HG03469 (cell line): ENCODE results near the gene FRMD4A.
A peak's percentile ranks its signal among the peaks of the same experiment; 100 is the strongest.
"Not testable (repeated sequence)": the region's sequence is repeated elsewhere in the genome, so short reads cannot be mapped to it uniquely, and the experiment has no call there.

Experiments used
- ATAC-seq: cut with Tn5 transposase; IDR thresholded peaks from one replicate; pipeline ENCODE4 v1.9.1; 2021; ENCODE audit warnings: mild to moderate bottlenecking, moderate library complexity, moderate number of reproducible peaks; ENCODE audit not compliant: unreplicated experiment

The FRMD4A gene

DNA sequence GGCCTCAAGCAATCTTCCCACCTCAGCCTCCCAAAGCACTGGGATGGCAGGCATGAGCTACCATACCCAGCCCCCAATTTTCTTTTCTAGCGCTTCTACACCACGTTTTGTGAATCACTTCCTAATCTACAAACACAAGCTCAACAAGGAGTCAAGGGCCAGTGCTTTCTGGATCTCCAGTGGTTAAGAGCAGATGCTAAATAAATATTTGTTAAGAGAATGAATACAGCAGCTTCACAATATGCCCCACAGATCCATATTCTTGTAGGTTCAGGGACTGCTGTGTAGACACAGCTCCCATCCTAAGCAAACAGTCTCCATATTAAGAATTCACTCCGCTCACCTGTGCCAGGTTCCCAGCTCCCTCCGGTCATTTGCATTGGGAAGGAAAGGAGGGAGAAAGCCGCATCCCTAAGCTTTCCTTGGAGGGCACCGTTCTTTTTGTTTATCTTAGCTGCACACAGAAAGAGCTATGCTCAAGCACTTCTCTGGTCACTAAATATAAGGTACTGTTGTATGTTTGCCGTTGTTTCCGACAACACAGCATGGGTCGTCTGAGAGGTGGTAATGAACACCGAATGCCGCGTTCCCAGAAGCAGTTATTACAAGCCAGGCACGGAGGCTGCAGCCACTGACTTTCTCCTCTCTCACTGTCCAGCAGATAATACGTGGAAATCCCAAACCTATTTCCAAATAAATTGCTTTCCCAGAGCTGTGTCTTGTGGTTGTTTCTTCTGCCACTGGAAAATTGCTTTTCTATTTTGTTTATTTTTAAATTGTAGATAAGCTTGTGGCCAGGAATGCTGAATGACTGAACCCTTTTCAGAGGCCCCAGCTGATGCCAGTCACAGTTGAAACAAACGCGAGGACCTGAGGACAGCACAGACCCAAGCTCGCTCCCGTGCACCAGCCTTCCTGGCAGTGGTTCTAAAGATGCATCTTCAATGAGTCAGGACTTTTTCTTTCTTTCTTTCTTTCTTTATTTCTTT, 526.9 kb downstream of the FRMD4A start:
- no peak for ATAC-seq

DNA sequence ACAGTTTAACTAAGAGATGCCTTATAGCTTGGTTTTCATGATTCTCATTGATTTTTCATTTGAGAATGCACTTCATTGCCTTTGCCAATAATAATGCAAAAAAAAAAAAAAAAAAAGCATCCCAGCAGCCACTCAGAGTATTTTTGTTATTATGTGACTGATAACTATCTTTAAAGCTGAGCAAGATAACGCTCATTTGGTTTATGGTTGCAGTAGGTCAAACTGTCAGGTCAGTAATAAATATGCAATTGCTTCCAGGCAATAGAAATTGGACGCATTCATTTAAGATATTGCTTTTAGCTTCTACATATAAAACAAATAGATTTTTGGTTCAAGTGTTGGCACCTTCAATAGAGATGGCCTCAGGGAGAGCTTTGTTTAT, 528.8 kb downstream of the FRMD4A start:
- no peak for ATAC-seq

DNA sequence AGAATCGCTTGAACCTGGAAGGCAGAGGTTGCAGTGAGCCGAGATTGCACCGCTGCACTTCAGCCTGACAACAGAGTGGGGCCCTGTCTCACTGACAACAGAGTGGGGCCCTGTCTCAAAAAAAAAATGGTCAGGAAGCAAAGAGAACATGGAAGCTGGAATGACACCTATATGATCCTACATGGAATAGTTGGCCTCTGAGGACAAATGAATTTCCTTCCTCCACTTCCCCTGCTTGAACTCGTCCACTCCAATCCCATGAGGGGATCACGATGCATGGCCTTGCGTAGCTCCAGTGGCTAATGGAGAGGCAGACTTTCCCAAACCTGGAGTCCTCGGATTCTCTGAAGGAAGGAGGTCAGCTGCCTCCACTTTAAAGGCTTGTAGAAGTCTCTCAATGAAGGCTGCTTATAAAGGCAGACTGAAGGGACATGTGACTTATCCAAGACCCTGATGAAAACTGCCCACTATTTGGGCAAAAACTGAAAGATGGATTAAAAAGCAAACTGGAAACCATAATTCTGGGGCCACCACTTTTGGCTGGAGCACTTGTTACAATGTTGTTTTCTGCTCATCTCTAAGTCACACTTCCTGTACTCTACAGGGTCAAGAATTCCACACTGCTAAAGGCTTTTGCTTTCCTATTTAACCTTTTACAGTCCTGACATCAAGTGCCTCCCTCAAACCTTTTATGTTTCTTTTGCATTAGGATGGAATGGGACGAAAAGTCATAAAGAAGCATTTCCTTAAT, 529.4 kb downstream of the FRMD4A start:
- ATAC-seq = no peak

DNA sequence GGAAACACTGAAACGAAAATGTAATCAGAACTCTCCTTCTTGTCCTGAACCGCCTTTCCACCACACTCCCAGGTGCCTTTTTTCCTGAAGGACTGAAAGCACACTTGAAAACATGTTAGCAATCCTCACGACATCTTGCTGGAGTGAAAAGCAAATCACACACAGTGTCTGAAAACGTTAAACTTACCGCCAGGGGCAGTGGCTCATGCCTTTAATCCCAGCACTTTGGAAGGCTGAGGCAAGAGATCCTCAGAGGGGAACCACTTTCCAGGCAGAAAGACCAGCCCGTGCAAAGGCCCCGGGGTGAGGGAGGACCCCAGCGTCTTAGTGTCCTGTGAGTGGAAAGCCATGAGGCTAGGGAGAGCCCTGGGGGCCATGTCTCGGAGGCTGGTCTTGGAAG, 533.6 kb downstream of the FRMD4A start:
- no peak for ATAC-seq

DNA sequence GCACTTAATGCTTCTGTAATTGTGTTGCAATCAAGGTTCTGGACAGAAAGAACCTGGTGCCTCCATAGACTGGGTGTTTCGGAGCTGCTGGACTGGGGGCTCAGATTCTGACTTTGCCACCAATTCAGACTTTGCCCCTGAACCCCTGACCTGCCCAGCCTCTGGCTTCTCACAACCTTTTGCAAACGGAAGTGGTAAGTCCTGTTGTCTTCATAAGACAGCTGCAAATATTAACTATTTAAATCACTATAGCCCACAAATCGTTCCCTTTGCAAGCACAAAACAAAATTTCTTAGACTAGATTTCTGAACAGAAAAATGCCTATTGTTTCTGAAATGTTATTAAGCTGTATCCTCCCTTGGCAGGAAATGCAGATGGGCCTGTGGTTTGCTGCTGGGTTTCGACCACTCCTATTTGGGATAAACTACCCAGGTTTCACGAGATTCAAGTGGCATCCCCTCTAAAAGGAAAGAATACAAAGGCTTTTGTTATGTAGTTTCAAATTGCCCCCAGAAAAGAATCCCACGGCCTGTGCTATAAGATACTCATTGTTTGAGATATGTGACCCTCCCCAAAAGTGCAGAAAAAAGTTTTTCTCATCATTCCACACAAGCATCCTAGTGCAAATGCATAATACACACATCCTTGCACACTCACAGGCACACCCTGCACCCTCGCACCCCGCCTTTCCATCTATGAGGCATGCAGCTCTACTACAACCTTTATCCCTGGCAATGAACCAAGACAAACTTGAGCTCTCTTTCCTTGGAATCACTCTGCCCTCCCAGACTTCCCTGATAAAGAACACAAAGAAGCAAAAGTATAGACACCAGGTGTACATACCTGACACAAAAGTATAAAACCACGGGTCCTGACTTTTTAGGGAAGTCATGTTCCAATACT, 534.8 kb downstream of the FRMD4A start:
- ATAC-seq = no peak

DNA sequence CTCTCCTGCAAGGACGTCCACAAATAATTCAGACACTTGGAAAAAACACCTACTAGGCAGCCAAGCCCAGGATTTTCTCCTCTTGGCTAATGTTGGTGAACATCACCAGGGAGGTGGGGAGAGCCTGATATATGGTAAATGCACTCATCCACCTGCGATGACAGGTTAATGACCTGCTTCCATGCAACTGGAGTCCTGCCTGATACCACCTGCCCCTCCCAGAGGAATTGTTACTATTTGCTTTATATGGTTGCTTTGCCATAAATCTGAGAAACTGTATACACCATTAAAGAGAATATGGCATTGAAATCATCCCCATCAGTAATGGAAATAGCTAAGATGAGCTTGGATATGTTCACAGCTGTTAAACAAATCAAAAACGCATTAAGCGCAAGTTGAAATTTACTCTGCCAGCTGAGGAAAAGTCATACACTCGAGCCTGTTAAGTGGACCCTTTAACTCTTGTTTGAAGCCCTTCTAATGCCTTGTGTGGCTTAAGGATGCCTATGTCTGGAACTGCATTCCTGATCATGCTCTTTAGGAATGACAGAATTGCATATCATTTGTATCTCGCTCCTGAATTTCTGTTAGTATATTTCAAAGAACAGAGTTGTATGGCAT, 535.6 kb downstream of the FRMD4A start:
- no peak for ATAC-seq

DNA sequence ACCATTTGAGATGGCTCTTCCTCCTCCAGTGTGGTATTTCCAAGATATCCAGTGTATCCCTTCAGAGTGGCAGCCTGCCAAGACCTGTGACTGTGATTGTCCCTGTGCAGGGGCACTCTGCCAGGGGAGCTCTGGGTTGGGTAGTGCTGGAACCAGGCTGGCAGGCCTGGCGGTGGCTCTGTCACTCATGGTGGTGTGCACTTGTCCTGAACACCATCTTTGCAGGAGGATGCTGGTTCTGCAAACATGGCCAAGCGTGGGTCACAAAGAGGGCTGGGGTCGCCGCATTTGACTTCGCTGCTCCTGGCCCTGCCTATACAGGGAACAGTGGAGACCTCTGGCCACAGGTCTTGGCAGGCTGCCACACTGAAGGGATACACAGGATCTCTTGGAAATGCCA, 538.7 kb downstream of the FRMD4A start:
- no peak for ATAC-seq

DNA sequence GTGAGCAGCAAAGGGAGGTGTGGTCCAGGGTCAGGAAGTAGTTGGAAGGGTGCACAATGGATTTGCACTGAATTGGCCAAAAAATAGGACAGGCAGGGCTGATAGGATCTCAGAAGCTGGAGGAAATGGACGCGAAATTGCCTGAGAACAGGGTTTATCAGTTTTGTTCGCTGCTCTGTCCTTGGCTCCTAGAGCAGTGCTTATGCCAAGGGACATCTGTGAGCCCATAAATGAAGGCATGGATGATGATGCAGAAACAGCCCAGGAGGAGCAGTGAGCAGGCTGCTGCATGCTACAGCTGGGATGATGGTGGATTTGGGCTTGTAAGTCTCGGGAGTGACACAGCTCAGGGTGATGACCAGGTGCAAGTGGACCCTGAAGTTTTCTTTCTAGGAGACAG, 539.2 kb downstream of the FRMD4A start:
- ATAC-seq = no peak

DNA sequence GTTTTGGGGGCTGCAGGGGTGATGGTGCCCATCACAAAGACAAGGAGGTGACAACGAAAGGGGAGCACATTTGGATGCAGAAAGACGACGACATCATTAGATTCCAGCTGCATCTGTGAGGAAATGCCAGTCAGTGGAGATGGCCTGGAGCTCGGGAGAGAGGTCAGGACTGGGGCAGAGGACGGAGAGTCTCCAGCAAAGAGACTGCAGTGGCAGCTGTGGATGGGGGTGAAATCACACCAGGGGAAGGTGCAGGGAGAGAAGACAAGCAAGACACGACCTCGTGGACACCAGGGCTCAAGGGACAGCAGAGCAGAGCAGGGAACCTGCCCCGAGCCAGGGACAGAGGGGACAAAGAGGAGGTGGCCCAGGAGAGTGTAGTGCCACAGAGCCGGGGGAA, 540.5 kb downstream of the FRMD4A start:
- no peak for ATAC-seq

DNA sequence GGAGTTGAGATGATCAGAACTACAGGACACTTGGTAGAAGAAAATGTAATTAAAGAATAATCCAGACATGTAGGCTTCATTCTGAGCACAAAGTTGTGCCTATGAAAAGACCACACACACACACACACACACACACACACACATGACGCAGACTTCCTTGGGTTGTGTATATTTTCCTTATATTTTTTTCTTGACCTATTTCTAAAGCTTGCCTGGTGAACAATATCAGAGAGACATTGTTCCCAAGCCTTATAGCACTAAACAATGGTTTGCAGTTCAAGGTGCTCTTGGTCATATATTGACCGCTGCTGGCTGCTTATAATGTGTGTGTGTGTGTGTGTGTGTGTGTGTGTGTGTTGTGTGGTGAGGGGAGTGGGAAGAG, 541.3 kb downstream of the FRMD4A start:
- no peak for ATAC-seq

DNA sequence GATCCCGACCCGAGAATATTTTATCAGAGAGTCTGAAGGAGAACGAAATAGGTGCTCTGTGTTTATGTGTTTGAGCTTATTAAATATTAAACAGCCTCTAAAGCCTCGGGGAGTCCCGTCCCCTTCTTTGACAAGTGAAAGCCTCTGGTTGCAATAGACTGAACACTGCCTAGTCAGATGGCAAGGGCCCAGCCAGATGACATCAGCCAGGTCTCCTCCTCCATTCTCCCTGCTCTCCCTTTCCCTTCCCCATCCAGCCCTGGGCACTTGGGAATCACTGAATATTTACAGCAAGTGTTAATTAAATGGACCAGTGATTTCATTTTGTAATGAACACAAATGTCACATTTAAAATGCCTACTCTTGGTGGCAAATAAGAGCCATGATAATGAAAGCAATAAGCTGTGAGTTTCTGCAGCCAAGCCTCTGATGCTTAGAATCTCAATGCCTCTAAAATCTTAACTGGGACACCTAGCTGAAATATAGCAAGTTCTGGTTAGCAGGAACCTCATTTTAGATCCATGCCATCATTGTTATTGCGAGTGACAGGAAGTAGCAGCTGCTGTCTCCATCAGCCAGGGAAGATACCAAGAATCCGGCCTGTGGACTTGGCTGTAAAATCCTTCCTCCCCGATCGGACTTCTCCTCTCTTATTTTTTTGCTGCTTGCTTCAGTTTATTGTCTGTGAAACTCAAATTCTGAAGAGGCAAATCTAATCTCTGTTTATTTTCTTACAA, 541.8 kb downstream of the FRMD4A start:
- no peak for ATAC-seq

DNA sequence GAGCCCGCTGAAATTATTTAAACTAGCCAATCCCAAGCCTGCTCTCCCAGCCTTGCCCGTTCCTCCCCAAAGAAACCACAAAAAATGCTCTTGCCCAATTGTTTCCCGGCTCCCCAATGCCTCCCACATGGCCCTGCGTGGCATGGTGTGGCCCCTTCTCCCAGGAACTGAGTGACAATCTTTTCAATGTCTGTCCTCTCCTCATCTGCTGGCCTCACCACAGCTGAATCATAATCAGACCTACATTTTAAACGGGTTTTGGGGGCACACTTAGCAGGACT, 542.5 kb downstream of the FRMD4A start:
- no peak for ATAC-seq

DNA sequence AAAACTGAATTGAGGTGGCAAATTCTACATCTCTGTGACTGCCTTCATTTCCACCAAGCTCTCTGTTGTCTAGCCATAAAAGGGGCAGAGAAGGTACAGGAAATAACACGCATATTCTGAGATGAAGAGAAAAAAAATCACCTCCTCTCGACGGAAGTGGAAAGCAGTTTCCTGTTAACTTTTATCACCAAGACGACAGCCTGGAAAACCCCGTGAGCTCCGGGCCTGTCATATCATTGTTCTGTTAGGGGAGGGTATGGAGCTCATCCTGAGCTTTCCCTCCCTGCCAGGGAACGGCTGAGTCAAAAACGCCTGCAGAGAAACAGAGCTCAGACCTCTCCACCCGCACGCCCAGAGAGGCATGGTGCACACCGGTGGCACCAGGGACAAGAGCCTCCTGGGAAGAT, 543.7 kb downstream of the FRMD4A start:
- peak; percentile 67 for ATAC-seq

DNA sequence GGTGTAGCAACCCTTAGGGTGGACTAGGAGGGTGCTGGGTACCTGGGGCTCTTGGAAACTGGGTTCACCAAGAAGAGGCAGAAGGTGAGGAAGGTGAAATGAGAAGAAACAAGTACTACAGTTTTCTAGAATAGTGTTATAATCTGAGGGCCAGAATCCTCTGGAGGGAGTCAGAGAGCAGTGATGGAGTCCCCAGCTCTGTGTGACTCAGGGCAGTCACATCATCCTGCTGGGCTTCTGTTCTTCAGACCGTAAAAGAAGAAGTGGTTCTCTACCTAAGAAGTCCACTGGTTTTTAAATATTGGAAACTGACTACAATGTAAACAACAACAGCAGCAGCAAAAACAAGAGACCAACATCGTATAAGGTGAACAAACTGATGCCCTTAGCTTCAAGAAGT, 546.7 kb downstream of the FRMD4A start:
- ATAC-seq = no peak

DNA sequence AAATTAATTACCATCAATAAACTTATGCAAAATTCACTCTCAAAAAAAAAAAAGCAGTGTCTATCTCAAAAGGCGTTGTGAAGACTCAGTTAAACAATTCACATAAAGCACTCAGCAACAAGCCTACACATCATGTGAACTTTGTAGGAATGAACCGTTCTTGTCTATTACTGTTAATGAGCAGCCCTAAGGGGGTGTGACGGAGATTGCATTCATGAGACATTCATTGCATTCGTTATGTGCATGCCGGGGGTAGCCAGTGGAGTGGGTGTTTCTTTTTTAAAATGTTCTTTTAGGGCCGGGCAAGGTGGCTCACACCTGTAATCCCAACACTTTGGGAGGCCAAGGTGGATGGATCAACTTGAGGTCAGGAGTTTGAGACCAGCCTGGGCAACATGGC, 551.0 kb downstream of the FRMD4A start:
- no peak for ATAC-seq

DNA sequence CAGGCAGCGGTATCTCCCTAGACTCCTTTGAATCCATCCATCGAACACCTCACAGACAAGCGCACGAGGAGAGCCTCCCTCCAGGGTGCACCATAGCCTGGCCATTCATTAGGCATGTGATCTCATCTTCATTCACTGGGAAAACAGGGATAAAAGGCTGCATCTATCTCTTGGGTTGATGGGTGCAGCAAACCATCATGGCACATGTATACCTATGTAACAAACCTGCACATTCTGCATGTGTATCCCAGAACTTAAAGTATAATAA, 552.1 kb downstream of the FRMD4A start:
- ATAC-seq = not testable (repeated sequence)

DNA sequence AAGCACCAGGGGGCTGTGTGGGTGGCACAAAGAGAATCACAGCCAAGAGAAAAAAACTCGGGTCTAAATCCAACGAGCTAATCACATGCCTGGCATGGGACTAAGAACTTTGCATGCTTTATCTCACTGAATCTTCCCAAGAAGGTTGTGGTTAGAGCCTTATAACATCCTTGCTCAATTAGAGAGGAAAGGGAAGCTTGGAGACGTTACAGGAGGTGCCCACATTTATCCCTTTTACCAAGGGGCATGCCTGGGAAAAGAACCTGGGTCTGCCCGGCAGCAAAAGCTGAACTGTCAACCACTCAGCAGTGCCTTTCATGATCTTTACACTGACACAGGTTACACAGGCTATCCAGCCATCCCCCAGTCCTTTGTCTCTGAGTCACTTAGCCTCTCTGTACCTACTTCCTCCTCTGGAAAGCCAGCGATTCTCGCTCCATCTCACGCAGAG, 553.8 kb downstream of the FRMD4A start:
- ATAC-seq = no peak

DNA sequence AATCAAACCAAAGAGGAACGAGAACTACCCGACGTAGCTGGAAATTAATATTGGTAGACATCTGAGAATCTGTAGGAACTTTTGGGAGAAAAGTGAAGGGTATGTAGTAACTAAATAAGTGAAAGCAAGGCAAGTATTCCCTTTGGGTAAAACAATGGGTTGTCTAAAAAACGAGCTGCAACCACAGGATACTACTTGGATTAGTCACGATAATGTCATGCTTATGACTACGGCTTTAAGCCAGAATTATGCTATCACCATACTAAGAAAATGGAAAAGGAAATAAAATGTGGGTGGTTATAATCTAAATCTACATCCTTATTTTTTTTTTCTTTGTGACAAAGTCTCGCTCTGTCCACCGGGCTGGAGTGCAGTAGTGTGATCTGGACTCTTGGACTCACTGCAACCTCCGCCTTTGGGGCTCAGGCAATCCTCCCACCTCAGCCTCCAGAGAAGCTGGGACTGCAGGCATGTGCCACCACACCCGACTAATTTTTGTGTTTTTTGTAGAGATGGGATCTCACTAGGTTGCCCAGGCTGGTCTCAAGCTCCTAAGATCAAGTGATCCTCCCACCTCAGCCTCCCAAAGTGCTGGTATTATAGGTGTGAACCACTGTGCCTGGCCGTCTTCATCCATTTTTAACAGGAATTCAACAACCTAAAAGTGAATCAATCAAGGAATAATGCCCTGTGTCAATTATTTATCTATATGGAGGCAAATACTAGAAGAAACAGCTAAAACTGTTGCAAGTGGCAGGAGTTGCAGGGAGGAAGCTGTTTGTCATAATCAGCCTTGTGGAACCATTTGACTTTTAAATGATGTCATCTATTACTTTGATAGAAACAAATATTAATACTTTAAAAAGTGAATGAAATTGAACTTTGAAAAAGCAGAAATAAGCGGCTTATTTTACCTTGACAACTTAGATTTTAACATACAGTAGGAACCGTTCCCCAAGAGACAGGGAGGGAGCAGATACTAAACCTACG, 554.6 kb downstream of the FRMD4A start:
- ATAC-seq = no peak

DNA sequence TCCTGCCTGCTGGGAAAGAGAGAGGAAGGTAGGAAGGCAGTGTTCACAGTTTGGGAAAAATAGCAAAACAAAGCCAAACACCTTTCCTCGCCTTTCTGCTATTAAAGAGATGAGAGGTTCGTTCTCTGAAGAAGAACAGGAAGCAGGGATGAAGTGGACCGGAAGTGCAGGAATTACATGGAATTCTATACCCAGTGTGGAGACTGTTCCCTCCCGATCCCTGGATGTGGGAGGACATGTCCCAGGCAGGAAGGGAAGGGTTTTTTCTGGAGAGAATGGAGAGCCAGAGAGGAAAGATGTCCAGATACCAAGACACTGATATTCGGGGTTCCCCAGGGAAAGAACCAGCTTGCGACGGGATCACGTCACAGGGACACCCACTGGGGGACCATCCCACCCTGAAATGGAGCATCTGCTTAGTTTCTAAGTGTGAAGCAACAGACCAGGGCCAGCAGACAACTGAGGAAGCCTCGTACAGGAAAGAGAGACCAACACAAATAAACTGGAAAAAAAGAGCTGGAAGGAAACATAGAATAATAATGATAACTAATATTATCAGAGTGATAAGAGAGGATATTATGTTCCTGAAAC, 556.3 kb downstream of the FRMD4A start:
- no peak for ATAC-seq
